B cell (primary cell): Measurements from ENCODE around the gene GOLGA8A. TPM values are rescaled to one million over a fixed set of nuclear protein-coding genes. Genes with fewer than 3 reads are reported as not detected.
"Not testable (repeated sequence)": the region's sequence is repeated elsewhere in the genome, so short reads cannot be mapped to it uniquely, and the experiment has no call there.

ENCODE experiments used
- ATAC-seq: fragments of 200-7000 bp; cut with Tn5 transposase; one replicate; pipeline ENCODE4 v1.10.0; 2021; ENCODE audit warnings: low read depth, mild to moderate bottlenecking, moderate number of reproducible peaks, moderate library complexity
- CTCF ChIA-PET: fragments of 350-600 bp; sonication (Branson Sonifier 250); formaldehyde crosslinking; loops from one replicate; lab custom pipeline; 2021; ENCODE audit warnings: antibody characterized with exemption, inconsistent platforms; lab: Charles Lee
- POLR2A ChIA-PET: fragments of 350-600 bp; sonication (Branson Sonifier 250); formaldehyde crosslinking; loops from one replicate; lab custom pipeline; 2021; ENCODE audit warnings: antibody characterized with exemption; lab: Charles Lee
- DNase-seq: peaks from one replicate; pipeline ENCODE4 v3.0.0; 2013
- H2AFZ ChIP-seq: 2 replicates; pipeline ENCODE4 v1.6.1; 2012; ENCODE audit warnings: mild to moderate bottlenecking, low read depth, low read length; ENCODE audit not compliant: insufficient read depth, poor library complexity, severe bottlenecking
- H3K27ac ChIP-seq, 2 donors: 1 replicate in 1 of 2; 2 replicates in 1 of 2; pipeline ENCODE4 v1.5.1; 2012 to 2013; ENCODE audit warnings: low read length in 2 of 2, mild to moderate bottlenecking in 2 of 2, moderate library complexity in 1 of 2
- H3K27me3 ChIP-seq, 4 experiments: fragments of 200-600 bp in 1 of 4; sonication (generic) in 1 of 4; replicated peaks in 1 of 4; 1 replicate in 2 of 4; 2 replicates in 2 of 4; pipeline versions ENCODE4 v1.6.1 to v1.7.0; 2013 to 2016; ENCODE audit warnings: low read length in 3 of 4, mild to moderate bottlenecking in 2 of 4, mixed read lengths in 1 of 4, moderate library complexity in 1 of 4; ENCODE audit not compliant: insufficient read depth in 4 of 4, control insufficient read depth in 3 of 4; ENCODE audit errors: control extremely low read depth in 1 of 4
- H3K36me3 ChIP-seq, 2 experiments: replicated peaks in 1 of 2; 1 replicate in 1 of 2; 2 replicates in 1 of 2; pipeline versions ENCODE4 v1.6.1 to v1.7.1; 2013; ENCODE audit warnings: low read length in 1 of 2; ENCODE audit not compliant: insufficient read depth in 2 of 2, control insufficient read depth in 1 of 2; ENCODE audit errors: control extremely low read depth in 1 of 2, extremely low read depth in 1 of 2
- H3K4me1 ChIP-seq, 2 donors: fragments of 200-600 bp in 1 of 2; sonication (generic) in 1 of 2; 1 replicate in 1 of 2; 2 replicates in 1 of 2; pipeline versions ENCODE4 v1.5.1 to v1.6.1; 2013 to 2017; ENCODE audit warnings: low read length in 2 of 2; ENCODE audit not compliant: control insufficient read depth in 2 of 2, insufficient read depth in 2 of 2
- H3K4me2 ChIP-seq: replicated peaks from 2 replicates; pipeline ENCODE3; 2012; ENCODE audit warnings: mild to moderate bottlenecking, low read depth, low read length; ENCODE audit not compliant: poor library complexity, severe bottlenecking
- H3K4me3 ChIP-seq, 5 experiments: fragments of 200-600 bp in 1 of 5; sonication (generic) in 1 of 5; 1 replicate in 3 of 5; 2 replicates in 2 of 5; pipeline versions ENCODE4 v1.5.1 to v1.7.0; 2011 to 2016; ENCODE audit warnings: low read length in 4 of 5, mild to moderate bottlenecking in 4 of 5, low read depth in 2 of 5, control low read depth in 1 of 5, moderate library complexity in 1 of 5; ENCODE audit not compliant: insufficient read depth in 1 of 5; ENCODE audit errors: control extremely low read depth in 1 of 5, extremely low read depth in 1 of 5
- H3K79me2 ChIP-seq: fragments of 200-600 bp; sonication (generic); one replicate; pipeline ENCODE4 v1.6.0; 2016; ENCODE audit warnings: low read length; ENCODE audit not compliant: control insufficient read depth, insufficient read depth
- H3K9ac ChIP-seq: fragments of 200-600 bp; sonication (generic); 2 replicates; pipeline ENCODE4 v1.6.1; 2017; ENCODE audit warnings: mild to moderate bottlenecking, low read length, moderate library complexity
- H3K9me3 ChIP-seq, 3 donors: one replicate each; pipeline versions ENCODE4 v1.6.1 to v1.7.1; 2013; ENCODE audit warnings: low read length in 2 of 3; ENCODE audit not compliant: control insufficient read depth in 2 of 3, insufficient read depth in 1 of 3; ENCODE audit errors: control extremely low read depth in 1 of 3
- H4K20me1 ChIP-seq: 2 replicates; pipeline ENCODE4 v1.6.0; 2012; ENCODE audit warnings: mild to moderate bottlenecking, low read length; ENCODE audit not compliant: insufficient read depth, control insufficient read depth, poor library complexity, severe bottlenecking
- H3K27ac Mint-ChIP-seq: one replicate; pipeline ENCODE4 v1.8.0; 2021; ENCODE audit warnings: mixed read lengths
- H3K27me3 Mint-ChIP-seq: one replicate; pipeline ENCODE4 v1.8.0; 2021; ENCODE audit warnings: mixed read lengths
- H3K4me1 Mint-ChIP-seq: one replicate; pipeline ENCODE4 v1.8.0; 2021; ENCODE audit warnings: mixed read lengths
- H3K4me3 Mint-ChIP-seq: one replicate; pipeline ENCODE4 v1.8.0; 2021; ENCODE audit warnings: mixed read lengths
- H3K9me3 Mint-ChIP-seq: one replicate; pipeline ENCODE4 v1.8.0; 2022; ENCODE audit warnings: mixed read lengths; ENCODE audit not compliant: insufficient read depth
- WGBS: methylation state at CpG from one replicate; pipeline ENCODE4 v1.1.5; 2013; ENCODE audit warnings: missing lambda C conversion rate; ENCODE audit not compliant: insufficient coverage; 5-methylcytosine and 5-hydroxymethylcytosine counted together
- intact Hi-C: fragments of 100-400 bp; cut with micrococcal nuclease; formaldehyde crosslinking; loops from one replicate; pipeline ENCODE4 v1.10.0; 2022
- polyA plus RNA-seq: library from polyadenylated mRNA; depleted of rRNA; stranded (reverse); fragments of >200 nt; gene quantifications from 2 replicates; pipeline ENCODE4 v1.2.3, GENCODE V29; 2012
- total RNA-seq, 2 donors: library from RNA; stranded (reverse); fragments of 120-200 nt in 1 of 2; gene quantifications; 1 replicate in 1 of 2; 2 replicates in 1 of 2; pipeline versions ENCODE4 v1.2.3 to v1.2.4, GENCODE V29; 2013 to 2022

GOLGA8A gene
- total and polyA plus RNA-seq, 2 donors (not counting 1 experiment from before 2014, with no cell fraction given), result 114 to 248 TPM

GRCh38 chr15:34423425-34424090, 14.1 kb downstream of the GOLGA8A start:
- ATAC-seq, H2AFZ ChIP-seq, H3K4me2 ChIP-seq, H3K79me2 ChIP-seq, H3K27ac Mint-ChIP-seq, H3K9me3 Mint-ChIP-seq, H3K27me3 Mint-ChIP-seq, H3K27me3 ChIP-seq, CTCF ChIA-PET, H3K4me1 ChIP-seq, H3K4me3 Mint-ChIP-seq, intact Hi-C loops, H3K36me3 ChIP-seq, DNase-seq, H3K9ac ChIP-seq, H3K27ac ChIP-seq, POLR2A ChIA-PET, H3K9me3 ChIP-seq, H4K20me1 ChIP-seq, H3K4me3 ChIP-seq, H3K4me1 Mint-ChIP-seq: not testable (repeated sequence)
- WGBS, result 100% methylated on average over 1 of the region's 6 CpGs

- H3K27ac Mint-ChIP-seq, H3K9me3 Mint-ChIP-seq, H3K4me1 ChIP-seq, H3K4me3 Mint-ChIP-seq, H3K27ac ChIP-seq, ATAC-seq, H4K20me1 ChIP-seq, CTCF ChIA-PET, H3K36me3 ChIP-seq, DNase-seq, POLR2A ChIA-PET, H3K27me3 ChIP-seq, intact Hi-C loops, H3K79me2 ChIP-seq, H3K4me2 ChIP-seq, H3K9ac ChIP-seq, H2AFZ ChIP-seq, H3K9me3 ChIP-seq, H3K27me3 Mint-ChIP-seq, H3K4me3 ChIP-seq, H3K4me1 Mint-ChIP-seq: not testable (repeated sequence)
- no CpG with 5 or more reads among the region's 11 CpGs for WGBS
Measured at GRCh38 chr15:34420953-34421352, 16.7 kb downstream of the GOLGA8A start.

GRCh38 chr15:34418435-34418834, 19.2 kb downstream of the GOLGA8A start:
- H3K27ac ChIP-seq, POLR2A ChIA-PET, H3K9me3 Mint-ChIP-seq, H3K9ac ChIP-seq, H4K20me1 ChIP-seq, H3K27me3 Mint-ChIP-seq, H3K27ac Mint-ChIP-seq, CTCF ChIA-PET, H3K4me3 Mint-ChIP-seq, intact Hi-C loops, H3K4me1 Mint-ChIP-seq, H3K79me2 ChIP-seq, H3K4me1 ChIP-seq, H3K36me3 ChIP-seq, DNase-seq, H3K9me3 ChIP-seq, H3K4me3 ChIP-seq, H2AFZ ChIP-seq, H3K27me3 ChIP-seq, ATAC-seq, H3K4me2 ChIP-seq: not testable (repeated sequence)
- no CpG with 5 or more reads among the region's 8 CpGs for WGBS

GRCh38 chr15:34409511-34409910, 28.1 kb downstream of the GOLGA8A start:
- H3K27ac ChIP-seq, H3K4me1 Mint-ChIP-seq, H3K27me3 ChIP-seq, H3K9me3 Mint-ChIP-seq, H3K4me2 ChIP-seq, H3K36me3 ChIP-seq, H3K27ac Mint-ChIP-seq, H3K9ac ChIP-seq, H3K79me2 ChIP-seq, H3K4me3 Mint-ChIP-seq, H3K4me1 ChIP-seq, ATAC-seq, H3K9me3 ChIP-seq, intact Hi-C loops, CTCF ChIA-PET, H4K20me1 ChIP-seq, H3K4me3 ChIP-seq, DNase-seq, H3K27me3 Mint-ChIP-seq, H2AFZ ChIP-seq, POLR2A ChIA-PET: not testable (repeated sequence)
- WGBS, result no CpG with 5 or more reads among the region's 19 CpGs
